Umbilical cord (tissue), 2 donors: ENCODE results near the gene MPEG1. TPM values are rescaled to one million over a fixed set of nuclear protein-coding genes. Genes with fewer than 3 reads are reported as not detected.

Experiments used
- DNase-seq: peaks from one replicate; pipeline ENCODE4 v3.0.0-alpha.2; 2015; ENCODE audit warnings: low spot score
- total RNA-seq: library from RNA; depleted of rRNA; stranded (reverse); fragments of >200 nt; gene quantifications from one replicate; pipeline ENCODE4 v1.2.3, GENCODE V29; 2014; ENCODE audit warnings: low replicate concordance; ENCODE audit not compliant: insufficient read depth

Gene MPEG1
- total RNA-seq, 1 donor from 2014 or later: 8.4 TPM

- DNase-seq: no peak
Observed at GRCh38 chr11:59188954-59189353, 23.8 kb downstream of the MPEG1 start.

GRCh38 chr11:59187587-59187986, 25.1 kb downstream of the MPEG1 start:
- DNase-seq: no peak

GRCh38 chr11:59187035-59187434, 25.7 kb downstream of the MPEG1 start:
- no peak for DNase-seq

- no peak for DNase-seq
Observed at GRCh38 chr11:59186130-59186594, 26.6 kb downstream of the MPEG1 start.

GRCh38 chr11:59185386-59185945, 27.3 kb downstream of the MPEG1 start:
- DNase-seq: peak; percentile 85

- peak; percentile 49 for DNase-seq
Observed at GRCh38 chr11:59184691-59185339, 27.9 kb downstream of the MPEG1 start.

- peak; percentile 50 for DNase-seq
Observed at GRCh38 chr11:59183771-59184170, 29.0 kb downstream of the MPEG1 start.

GRCh38 chr11:59182457-59183151, 30.1 kb downstream of the MPEG1 start:
- no peak for DNase-seq

GRCh38 chr11:59181746-59182456, 30.8 kb downstream of the MPEG1 start:
- DNase-seq: no peak

- DNase-seq: no peak
Observed at GRCh38 chr11:59180907-59181306, 31.8 kb downstream of the MPEG1 start.

GRCh38 chr11:59180168-59180776, 32.5 kb downstream of the MPEG1 start:
- DNase-seq: no peak

- no peak for DNase-seq
Observed at GRCh38 chr11:59179121-59179520, 33.6 kb downstream of the MPEG1 start.

GRCh38 chr11:59178402-59178801, 34.3 kb downstream of the MPEG1 start:
- DNase-seq: no peak

- DNase-seq: no peak
Observed at GRCh38 chr11:59176330-59176729, 36.4 kb downstream of the MPEG1 start.

- no peak for DNase-seq
Observed at GRCh38 chr11:59175091-59175501, 37.6 kb downstream of the MPEG1 start.

GRCh38 chr11:59174664-59175033, 38.1 kb downstream of the MPEG1 start:
- DNase-seq: no peak

- peak; percentile 47 for DNase-seq
Observed at GRCh38 chr11:59173964-59174663, 38.6 kb downstream of the MPEG1 start.

- peak; percentile 57 for DNase-seq
Observed at GRCh38 chr11:59173080-59173963, 39.4 kb downstream of the MPEG1 start.

- no peak for DNase-seq
Observed at GRCh38 chr11:59172345-59173079, 40.2 kb downstream of the MPEG1 start.
